Glutamatergic neuron (in vitro differentiated cells): ENCODE results near the gene DNAJC6. TPM values are rescaled to one million over a fixed set of nuclear protein-coding genes. Genes with fewer than 3 reads are reported as not detected.

Source experiments
- DNase-seq: peaks from one replicate; pipeline ENCODE4 v3.0.0; 2022
- H3K27ac Mint-ChIP-seq: one replicate; pipeline ENCODE4 v1.8.0; 2020; ENCODE audit warnings: mild to moderate bottlenecking, mixed read lengths, inconsistent platforms; ENCODE audit not compliant: unreplicated experiment
- H3K27me3 Mint-ChIP-seq: one replicate; pipeline ENCODE4 v1.8.0; 2020; ENCODE audit warnings: mild to moderate bottlenecking, moderate library complexity, mixed read lengths, inconsistent platforms; ENCODE audit not compliant: unreplicated experiment
- H3K36me3 Mint-ChIP-seq: one replicate; pipeline ENCODE4 v1.8.0; 2020; ENCODE audit warnings: mild to moderate bottlenecking, mixed read lengths, inconsistent platforms; ENCODE audit not compliant: unreplicated experiment
- H3K4me1 Mint-ChIP-seq: one replicate; pipeline ENCODE4 v1.8.0; 2020; ENCODE audit warnings: mild to moderate bottlenecking, low read depth, mixed read lengths, inconsistent platforms; ENCODE audit not compliant: unreplicated experiment
- H3K4me3 Mint-ChIP-seq: one replicate; pipeline ENCODE4 v1.8.0; 2020; ENCODE audit warnings: mild to moderate bottlenecking, mixed read lengths, inconsistent platforms; ENCODE audit not compliant: unreplicated experiment
- H3K9me3 Mint-ChIP-seq: one replicate; pipeline ENCODE4 v1.8.0; 2020; ENCODE audit warnings: mild to moderate bottlenecking, moderate library complexity, mixed read lengths, inconsistent platforms; ENCODE audit not compliant: unreplicated experiment
- CTCF ChIP-seq: fragments of 200-600 bp; sonication (generic); IDR thresholded peaks from one replicate; pipeline ENCODE4 v1.5.0; 2021; ENCODE audit not compliant: partially characterized antibody, unreplicated experiment
- long read RNA-seq: library from polyadenylated mRNA; unstranded; transcript quantifications from one replicate; pipeline ENCODE4 v2.0.0, GENCODE V29; 2020; ENCODE audit not compliant: unreplicated experiment
- total RNA-seq: library from RNA; stranded (reverse); fragmentation: NEBNext Ultra II Directional; extraction: Animal tissue kit (Norgen Biotek cat#: 25700); gene quantifications from one replicate; pipeline ENCODE4 v1.2.1, GENCODE V29; 2021; ENCODE audit not compliant: unreplicated experiment

Gene DNAJC6
- total RNA-seq = 54.6 TPM
- long read RNA-seq, partial matches to known transcripts = 0 of 1 reads
- long read RNA-seq, other reads (novel, unspliced or antisense) = 1 of 1 reads

DNA sequence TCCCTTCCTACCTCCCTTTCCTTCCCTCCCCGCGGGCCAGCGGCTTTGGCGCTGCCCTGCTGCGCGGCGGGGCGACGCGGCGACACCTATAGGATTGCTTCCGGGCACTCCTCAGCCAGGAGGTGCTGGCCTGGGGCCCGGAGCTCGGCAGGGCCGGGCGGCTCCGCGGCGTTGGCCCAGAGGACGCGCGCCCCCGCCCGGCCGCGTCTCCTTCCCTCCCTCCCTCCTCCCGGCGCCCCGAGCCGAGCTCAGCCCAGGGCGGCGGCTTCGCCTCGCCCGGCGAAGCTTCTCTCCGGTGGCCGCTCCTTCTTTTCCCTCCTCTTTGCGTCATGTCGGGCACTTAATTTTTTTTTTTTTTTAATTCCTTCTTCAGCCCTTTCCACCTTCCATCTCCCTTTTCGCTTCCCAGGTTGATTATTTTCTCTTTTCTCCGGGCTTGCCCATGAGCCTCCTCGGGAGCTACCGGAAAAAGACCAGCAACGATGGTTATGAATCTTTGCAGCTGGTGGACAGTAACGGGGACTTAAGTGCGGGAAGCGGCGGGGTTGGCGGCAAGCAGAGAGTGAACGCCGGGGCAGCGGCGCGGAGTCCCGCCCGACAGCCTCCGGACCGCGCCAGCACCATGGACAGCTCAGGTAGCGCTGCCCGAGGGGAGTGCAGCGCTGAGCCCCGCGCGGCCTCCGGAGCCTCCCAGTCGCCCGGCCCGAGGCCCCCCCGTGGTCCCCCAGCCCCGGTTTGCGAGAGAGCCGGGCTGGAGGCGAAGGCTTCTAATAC lies at the start of gene DNAJC6:
Gene DNAJC6 (plus strand): TSS at position 240 of the 774 bp plus-strand sequence. CDS start 203 bp downstream, at position 443.
- peaks cover 8% of the 10 kb centered on the region for H3K27me3 Mint-ChIP-seq
- peak within 1 kb of the TSS; percentile 98 for H3K27ac Mint-ChIP-seq
- TF ChIP-seq CTCF = no peak
- DNase-seq = peak; percentile 83
- peak within 1 kb of the TSS; percentile 98 for H3K4me3 Mint-ChIP-seq
- peaks cover 10% of the 10 kb centered on the region for H3K9me3 Mint-ChIP-seq
- no peaks in the 10 kb centered on the region for H3K36me3 Mint-ChIP-seq
- peaks cover 15% of the 10 kb centered on the region for H3K4me1 Mint-ChIP-seq

DNA sequence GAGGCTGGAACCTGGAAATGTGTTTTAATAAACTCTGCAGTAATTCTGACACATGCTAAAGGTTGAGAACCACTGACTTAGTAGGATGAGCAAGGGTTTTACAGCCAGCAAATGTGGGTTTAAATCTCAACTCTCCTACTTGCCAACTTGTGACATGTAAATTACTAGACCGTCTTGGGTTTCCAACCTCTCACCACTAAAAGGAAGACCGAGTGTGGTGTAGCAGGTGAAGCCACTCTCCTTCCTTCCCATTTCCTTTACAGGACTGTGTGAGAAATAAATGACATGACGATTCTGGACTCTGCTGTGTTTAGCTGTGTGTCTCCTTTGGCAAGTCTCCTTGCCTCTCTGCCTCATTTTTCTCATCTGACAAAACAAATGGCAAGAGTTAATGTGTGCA lies 49.5 kb upstream of the DNAJC6 start:
- Mint-ChIP-seq H3K36me3 (no peaks in the 10 kb centered on the region), H3K27ac (no peak overlapping the region), H3K9me3 (peaks cover 7% of the 10 kb centered on the region), H3K27me3 (peaks cover 9% of the 10 kb centered on the region), H3K4me1 (peaks cover 14% of the 10 kb centered on the region), H3K4me3 (no peak overlapping the region)
- no peak for DNase-seq
- no peak for TF ChIP-seq CTCF

DNA sequence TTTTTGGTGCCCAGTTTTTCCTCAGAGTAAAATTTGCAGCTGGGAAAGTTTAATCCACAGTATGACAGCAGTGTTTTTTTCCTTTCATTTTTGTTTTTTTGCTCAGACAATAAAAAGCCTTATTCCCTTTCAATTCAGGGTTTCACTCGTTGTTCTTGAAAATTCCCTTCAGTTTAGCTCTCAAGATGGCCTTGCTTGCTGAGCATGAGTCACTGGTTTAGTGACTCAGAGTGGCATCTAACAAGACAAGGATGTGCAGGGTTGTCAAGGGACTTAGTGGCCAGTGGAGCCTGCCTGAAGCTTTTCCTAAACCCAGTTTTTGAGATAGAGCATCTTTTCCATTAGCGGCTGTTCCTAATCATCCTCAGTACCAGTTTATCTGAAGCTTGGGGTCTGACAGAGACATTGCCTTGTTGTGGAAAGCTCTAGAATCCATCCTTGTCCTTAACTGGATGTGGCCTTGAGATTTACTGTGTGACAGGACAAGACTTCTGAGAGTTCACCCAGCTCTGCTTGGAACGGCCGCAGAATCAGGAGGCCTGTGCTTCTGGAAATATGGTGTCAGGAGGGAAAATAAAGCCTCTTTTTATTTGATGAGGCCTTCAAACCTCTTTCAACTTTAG lies 48.4 kb upstream of the DNAJC6 start:
- H3K4me3 Mint-ChIP-seq = no peak overlapping the region
- no peaks in the 10 kb centered on the region for H3K9me3 Mint-ChIP-seq
- H3K36me3 Mint-ChIP-seq = no peaks in the 10 kb centered on the region
- DNase-seq = no peak
- no peak for TF ChIP-seq CTCF
- no peak overlapping the region for H3K27ac Mint-ChIP-seq
- H3K27me3 Mint-ChIP-seq = no peaks in the 10 kb centered on the region
- peaks cover 4% of the 10 kb centered on the region for H3K4me1 Mint-ChIP-seq

DNA sequence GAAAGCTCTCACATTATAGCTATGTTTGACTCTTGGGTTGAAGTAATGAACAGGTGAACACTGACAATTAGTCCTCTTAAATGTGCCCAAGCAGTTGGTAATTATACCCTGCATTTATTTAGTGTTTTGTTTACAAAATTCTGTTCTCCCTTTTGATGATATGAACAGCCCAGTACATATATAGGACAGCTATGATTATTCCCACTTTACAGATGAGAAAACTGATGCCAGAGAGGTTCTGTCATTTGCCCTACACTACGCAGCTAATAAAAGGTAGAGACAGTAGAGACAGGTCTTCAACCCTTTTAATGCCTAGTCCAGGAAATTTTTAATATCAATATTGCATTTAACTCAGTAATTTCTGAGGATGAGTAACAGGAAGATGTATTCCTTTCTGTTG lies 46.1 kb upstream of the DNAJC6 start:
- Mint-ChIP-seq H3K4me1 (peaks cover 9% of the 10 kb centered on the region), H3K9me3 (peaks cover 2% of the 10 kb centered on the region), H3K27me3 (peaks cover 2% of the 10 kb centered on the region), H3K4me3 (no peak overlapping the region), H3K27ac (no peak overlapping the region), H3K36me3 (no peaks in the 10 kb centered on the region)
- no peak for DNase-seq
- TF ChIP-seq CTCF = no peak
